Mesenchymal stem cell (in vitro differentiated cells and primary cell): ENCODE measurements around the gene STAT1.

Source experiments
- DNase-seq: peaks from one replicate; pipeline ENCODE4 v3.0.0-alpha.2; 2013
- H2AFZ ChIP-seq: one replicate; pipeline ENCODE4 v1.6.1; 2013; ENCODE audit warnings: low read depth, mild to moderate bottlenecking, control low read depth, inconsistent platforms, low read length, moderate library complexity
- H2AK5ac ChIP-seq: 2 replicates; pipeline ENCODE4 v1.6.1; 2013; ENCODE audit warnings: low read length, moderate library complexity, mild to moderate bottlenecking, inconsistent platforms; ENCODE audit not compliant: severe bottlenecking
- H2BK120ac ChIP-seq: one replicate; pipeline ENCODE4 v1.6.1; 2013; ENCODE audit warnings: low read depth, mild to moderate bottlenecking, inconsistent platforms, low read length, moderate library complexity
- H2BK12ac ChIP-seq, 2 experiments: one replicate each; pipeline ENCODE4 v1.6.1; 2013; ENCODE audit warnings: inconsistent platforms in 2 of 2, low read length in 2 of 2, mild to moderate bottlenecking in 2 of 2, moderate library complexity in 2 of 2, control low read depth in 1 of 2
- H2BK15ac ChIP-seq: one replicate; pipeline ENCODE4 v1.6.1; 2013; ENCODE audit warnings: mild to moderate bottlenecking, low read depth, inconsistent platforms; ENCODE audit not compliant: poor library complexity, severe bottlenecking
- H2BK5ac ChIP-seq: 2 replicates; pipeline ENCODE4 v1.6.1; 2013; ENCODE audit warnings: low read depth, mild to moderate bottlenecking, low read length, control low read depth, inconsistent platforms; ENCODE audit not compliant: poor library complexity, severe bottlenecking
- H3K14ac ChIP-seq, 2 experiments: one replicate each; pipeline ENCODE4 v1.6.1; 2013; ENCODE audit warnings: inconsistent platforms in 2 of 2, low read length in 2 of 2, control low read depth in 1 of 2, mild to moderate bottlenecking in 1 of 2, moderate library complexity in 1 of 2
- H3K18ac ChIP-seq, 2 experiments: one replicate each; pipeline ENCODE4 v1.6.1; 2013; ENCODE audit warnings: inconsistent platforms in 2 of 2, low read length in 2 of 2, control low read depth in 1 of 2, low read depth in 1 of 2, mild to moderate bottlenecking in 1 of 2
- H3K23ac ChIP-seq, 2 experiments: one replicate each; pipeline ENCODE4 v1.6.1; 2013; ENCODE audit warnings: inconsistent platforms in 2 of 2, low read length in 2 of 2, mild to moderate bottlenecking in 2 of 2, moderate library complexity in 2 of 2, control low read depth in 1 of 2
- H3K27ac ChIP-seq: 2 replicates; pipeline ENCODE4 v1.5.1; 2013; ENCODE audit warnings: mild to moderate bottlenecking, moderate library complexity, low read length, control low read depth, inconsistent platforms; ENCODE audit not compliant: poor library complexity, severe bottlenecking
- H3K27me3 ChIP-seq, 2 experiments: 2 replicates each; pipeline versions ENCODE4 v1.6.1 to v1.7.0; 2013; ENCODE audit warnings: low read length in 2 of 2, mild to moderate bottlenecking in 2 of 2, moderate library complexity in 2 of 2, control low read depth in 1 of 2, inconsistent platforms in 1 of 2; ENCODE audit not compliant: control insufficient read depth in 1 of 2, insufficient read depth in 1 of 2
- H3K36me3 ChIP-seq, 2 experiments: 2 replicates each; pipeline versions ENCODE4 v1.6.1 to v1.7.0; 2013; ENCODE audit warnings: low read length in 2 of 2, control low read depth in 1 of 2, inconsistent platforms in 1 of 2, low read depth in 1 of 2, mild to moderate bottlenecking in 1 of 2; ENCODE audit not compliant: insufficient read depth in 2 of 2, control insufficient read depth in 1 of 2
- H3K4ac ChIP-seq, 2 experiments: one replicate each; pipeline ENCODE4 v1.6.1; 2013; ENCODE audit warnings: inconsistent platforms in 2 of 2, low read length in 2 of 2, mild to moderate bottlenecking in 2 of 2, moderate library complexity in 2 of 2, control low read depth in 1 of 2, low read depth in 1 of 2
- H3K4me1 ChIP-seq: 2 replicates; pipeline ENCODE4 v1.6.1; 2013; ENCODE audit warnings: low read depth, low read length, control low read depth; ENCODE audit not compliant: control insufficient read depth, insufficient read depth
- H3K4me2 ChIP-seq: 2 replicates; pipeline ENCODE4 v1.6.1; 2013; ENCODE audit warnings: low read length, mild to moderate bottlenecking, inconsistent platforms; ENCODE audit not compliant: poor library complexity, severe bottlenecking
- H3K4me3 ChIP-seq, 2 experiments: 2 replicates each; pipeline versions ENCODE4 v1.5.1 to v1.7.0; 2013; ENCODE audit warnings: low read length in 2 of 2, mild to moderate bottlenecking in 2 of 2, control low read depth in 1 of 2, low read depth in 1 of 2; ENCODE audit not compliant: insufficient read depth in 1 of 2
- H3K79me1 ChIP-seq: replicated peaks from 2 replicates; pipeline ENCODE4 v1.6.1; 2013; ENCODE audit warnings: mild to moderate bottlenecking, control low read depth, low read length, inconsistent platforms; ENCODE audit not compliant: poor library complexity, severe bottlenecking
- H3K9ac ChIP-seq: 2 replicates; pipeline ENCODE4 v1.7.0; 2013; ENCODE audit warnings: mild to moderate bottlenecking, low read length, moderate library complexity
- H3K9me3 ChIP-seq: 2 replicates; pipeline ENCODE4 v1.7.0; 2013; ENCODE audit warnings: mild to moderate bottlenecking, low read length; ENCODE audit not compliant: control insufficient read depth
- H4K8ac ChIP-seq: one replicate; pipeline ENCODE4 v1.6.1; 2013; ENCODE audit warnings: inconsistent platforms, mild to moderate bottlenecking, low read length, moderate library complexity
- H4K91ac ChIP-seq: one replicate; pipeline ENCODE4 v1.6.1; 2013; ENCODE audit warnings: mild to moderate bottlenecking, low read length, inconsistent platforms
- WGBS: methylation state at CpG from one replicate; pipeline ENCODE4 v1.1.7; 2013; ENCODE audit warnings: mixed read lengths; 5-methylcytosine and 5-hydroxymethylcytosine counted together

Gene STAT1

GRCh38 chr2:190941571-190941970 is 72.4 kb downstream of the STAT1 start:
- peaks cover 2% of the 10 kb centered on the region for H3K79me1 ChIP-seq
- H3K23ac ChIP-seq: no peak overlapping the region
- 100% methylated on average over 1 of the region's 2 CpGs for whole genome bisulfite sequencing

GRCh38 chr2:190940454-190940853 is 73.5 kb downstream of the STAT1 start:
- no peak overlapping the region for H2AK5ac ChIP-seq
- no peak overlapping the region for H3K4me3 ChIP-seq
- no peak overlapping the region for H3K9ac ChIP-seq
- no peak overlapping the region for H3K14ac ChIP-seq
- H3K9me3 ChIP-seq: no peaks in the 10 kb centered on the region
- no peak overlapping the region for H2BK5ac ChIP-seq
- no peak overlapping the region for H2BK15ac ChIP-seq
- no peak for DNase-seq
- no peak overlapping the region for H4K91ac ChIP-seq
- H3K23ac ChIP-seq: no peak overlapping the region
- no peak overlapping the region for H3K18ac ChIP-seq
- no peak overlapping the region for H3K27ac ChIP-seq
- no CpG with 5 or more reads among the region's 1 CpG for WGBS
- no peak overlapping the region for H4K8ac ChIP-seq
- H3K4ac ChIP-seq: no peak overlapping the region
- no peaks in the 10 kb centered on the region for H3K27me3 ChIP-seq
- H3K36me3 ChIP-seq: peaks cover 0 to 27% of the 10 kb centered on the region in 2 experiments
- no peak overlapping the region for H2BK12ac ChIP-seq
- no peak overlapping the region for H2AFZ ChIP-seq
- H2BK120ac ChIP-seq: no peak overlapping the region
- peaks cover 2% of the 10 kb centered on the region for H3K79me1 ChIP-seq
- no peaks in the 10 kb centered on the region for H3K4me1 ChIP-seq
- no peak overlapping the region for H3K4me2 ChIP-seq

More at GRCh38 chr2:190941571-190941970, 72.4 kb downstream of the STAT1 start:
- Histone ChIP-seq H3K14ac (no peak overlapping the region), H2BK15ac (no peak overlapping the region), H3K4me1 (no peaks in the 10 kb centered on the region), H2BK12ac (no peak overlapping the region), H3K9ac (no peak overlapping the region), H3K18ac (no peak overlapping the region), H3K36me3 (peaks cover 0 to 18% of the 10 kb centered on the region in 2 experiments), H4K8ac (no peak overlapping the region), H2BK5ac (no peak overlapping the region), H3K4me2 (no peak overlapping the region), H4K91ac (no peak overlapping the region), H3K4me3 (no peak overlapping the region), H2BK120ac (no peak overlapping the region), H2AK5ac (no peak overlapping the region), H3K27ac (no peak overlapping the region), H3K9me3 (no peaks in the 10 kb centered on the region), H2AFZ (no peak overlapping the region), H3K4ac (no peak overlapping the region), H3K27me3 (no peaks in the 10 kb centered on the region)
- DNase-seq: no peak

GRCh38 chr2:190938771-190939335 is 75.1 kb downstream of the STAT1 start:
- Histone ChIP-seq H3K18ac (no peak overlapping the region), H2AK5ac (no peak overlapping the region), H3K4me1 (no peaks in the 10 kb centered on the region), H3K27ac (no peak overlapping the region), H3K79me1 (peaks cover 2% of the 10 kb centered on the region), H3K14ac (no peak overlapping the region), H3K4ac (no peak overlapping the region), H4K91ac (no peak overlapping the region), H2BK12ac (no peak overlapping the region), H3K4me3 (no peak overlapping the region), H3K36me3 (peaks cover 0 to 39% of the 10 kb centered on the region in 2 experiments), H2BK120ac (no peak overlapping the region), H4K8ac (no peak overlapping the region), H3K9me3 (no peaks in the 10 kb centered on the region), H3K9ac (peak overlapping the region; percentile 13), H3K23ac (no peak overlapping the region), H2AFZ (no peak overlapping the region), H2BK5ac (peak overlapping the region; percentile 19), H3K27me3 (no peaks in the 10 kb centered on the region), H2BK15ac (no peak overlapping the region), H3K4me2 (no peak overlapping the region)
- WGBS: no CpG with 5 or more reads among the region's 1 CpG
- DNase-seq: peak; percentile 30

DNA sequence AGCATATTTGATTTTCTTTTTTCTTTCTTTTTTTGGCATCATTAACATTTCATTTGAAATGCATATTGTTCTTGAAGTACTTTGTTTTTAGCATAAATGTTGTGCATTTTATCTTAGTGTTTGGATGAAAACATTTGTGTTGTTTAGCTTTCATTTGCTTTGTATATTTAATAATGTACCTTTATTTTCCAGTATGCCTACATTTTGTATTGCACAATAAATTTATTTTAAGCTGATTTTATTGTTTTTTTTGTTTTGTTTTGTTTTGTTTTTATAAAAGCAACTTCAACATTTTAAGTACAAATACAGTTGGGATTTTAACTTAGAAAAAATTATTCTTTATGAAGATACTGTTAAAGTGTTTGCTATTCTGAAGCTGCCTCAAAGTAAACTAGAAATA is 78.9 kb downstream of the STAT1 start:
- Histone ChIP-seq H4K8ac (no peak overlapping the region), H3K14ac (no peak overlapping the region), H3K23ac (no peak overlapping the region), H2BK15ac (no peak overlapping the region), H3K4me2 (no peak overlapping the region), H3K27me3 (no peaks in the 10 kb centered on the region), H3K4me1 (peaks cover 1% of the 10 kb centered on the region), H2BK120ac (no peak overlapping the region), H3K36me3 (peaks cover 0 to 66% of the 10 kb centered on the region in 2 experiments), H3K27ac (no peak overlapping the region), H2AFZ (no peak overlapping the region), H3K4me3 (no peak overlapping the region), H2BK12ac (no peak overlapping the region), H3K79me1 (no peaks in the 10 kb centered on the region), H2AK5ac (no peak overlapping the region), H3K9ac (no peak overlapping the region), H2BK5ac (no peak overlapping the region), H3K4ac (no peak overlapping the region), H3K18ac (no peak overlapping the region), H3K9me3 (no peaks in the 10 kb centered on the region), H4K91ac (no peak overlapping the region)
- DNase-seq: no peak
